H1 (cell line): ENCODE measurements around the gene NEU2. TPM values are rescaled to one million over a fixed set of nuclear protein-coding genes. Genes with fewer than 3 reads are reported as not detected.

Experiments
- KDM5A ChIP-seq: fragments of 200-600 bp; IDR thresholded peaks from 2 replicates; pipeline ENCODE4 v1.7.1; 2012; ENCODE audit warnings: mild to moderate bottlenecking, low read length, inconsistent platforms, mixed read lengths
- POU5F1 ChIP-seq: IDR thresholded peaks from 2 replicates; pipeline ENCODE4 v1.6.1; 2011; ENCODE audit warnings: low read depth, mild to moderate bottlenecking, low read length, moderate library complexity
- polyA plus RNA-seq, 7 experiments: library from polyadenylated mRNA; depleted of rRNA in 3 of 7; stranded (reverse) in 5 of 7; unstranded in 2 of 7; fragments of >200 nt in 5 of 7; fragments of 200-250 nt in 2 of 7; gene quantifications; 1 replicate in 5 of 7; 2 replicates in 1 of 7; 4 replicates in 1 of 7; pipeline versions ENCODE4 v1.2.1 to v1.2.3, GENCODE V29; 2011 to 2013; ENCODE audit warnings: missing spikeins in 2 of 7, mixed read lengths in 2 of 7
- total RNA-seq: library from RNA; stranded (reverse); fragmentation: NEBNext Ultra II Directional; extraction: Animal tissue kit (Norgen Biotek cat#: 25700); gene quantifications from 2 replicates; pipeline ENCODE4 v1.2.1, GENCODE V29; 2021
- TF ChIP-seq, protein P1 (sequence below): fragments of 300-600 bp; sonication (generic); IDR thresholded peaks from 2 replicates; pipeline ENCODE4 v1.7.1; 2012; ENCODE audit warnings: low read length, moderate library complexity, mild to moderate bottlenecking, inconsistent platforms; ENCODE audit not compliant: insufficient replicate concordance
- TF ChIP-seq, protein P2 (sequence below): IDR thresholded peaks from 2 replicates; pipeline ENCODE4 v1.6.1; 2011; ENCODE audit warnings: low read depth, mild to moderate bottlenecking, low read length; ENCODE audit not compliant: insufficient read depth

The NEU2 gene
- total and polyA plus RNA-seq, 2 of the 8 experiments (the other 6 are each of a cell fraction or from before 2014, with no cell fraction given): 0.12 TPM; not detected in 1

GRCh38 chr2:233017947-233018346 lies 14.5 kb upstream of the NEU2 start (continued):
- TF ChIP-seq, protein P1, sequence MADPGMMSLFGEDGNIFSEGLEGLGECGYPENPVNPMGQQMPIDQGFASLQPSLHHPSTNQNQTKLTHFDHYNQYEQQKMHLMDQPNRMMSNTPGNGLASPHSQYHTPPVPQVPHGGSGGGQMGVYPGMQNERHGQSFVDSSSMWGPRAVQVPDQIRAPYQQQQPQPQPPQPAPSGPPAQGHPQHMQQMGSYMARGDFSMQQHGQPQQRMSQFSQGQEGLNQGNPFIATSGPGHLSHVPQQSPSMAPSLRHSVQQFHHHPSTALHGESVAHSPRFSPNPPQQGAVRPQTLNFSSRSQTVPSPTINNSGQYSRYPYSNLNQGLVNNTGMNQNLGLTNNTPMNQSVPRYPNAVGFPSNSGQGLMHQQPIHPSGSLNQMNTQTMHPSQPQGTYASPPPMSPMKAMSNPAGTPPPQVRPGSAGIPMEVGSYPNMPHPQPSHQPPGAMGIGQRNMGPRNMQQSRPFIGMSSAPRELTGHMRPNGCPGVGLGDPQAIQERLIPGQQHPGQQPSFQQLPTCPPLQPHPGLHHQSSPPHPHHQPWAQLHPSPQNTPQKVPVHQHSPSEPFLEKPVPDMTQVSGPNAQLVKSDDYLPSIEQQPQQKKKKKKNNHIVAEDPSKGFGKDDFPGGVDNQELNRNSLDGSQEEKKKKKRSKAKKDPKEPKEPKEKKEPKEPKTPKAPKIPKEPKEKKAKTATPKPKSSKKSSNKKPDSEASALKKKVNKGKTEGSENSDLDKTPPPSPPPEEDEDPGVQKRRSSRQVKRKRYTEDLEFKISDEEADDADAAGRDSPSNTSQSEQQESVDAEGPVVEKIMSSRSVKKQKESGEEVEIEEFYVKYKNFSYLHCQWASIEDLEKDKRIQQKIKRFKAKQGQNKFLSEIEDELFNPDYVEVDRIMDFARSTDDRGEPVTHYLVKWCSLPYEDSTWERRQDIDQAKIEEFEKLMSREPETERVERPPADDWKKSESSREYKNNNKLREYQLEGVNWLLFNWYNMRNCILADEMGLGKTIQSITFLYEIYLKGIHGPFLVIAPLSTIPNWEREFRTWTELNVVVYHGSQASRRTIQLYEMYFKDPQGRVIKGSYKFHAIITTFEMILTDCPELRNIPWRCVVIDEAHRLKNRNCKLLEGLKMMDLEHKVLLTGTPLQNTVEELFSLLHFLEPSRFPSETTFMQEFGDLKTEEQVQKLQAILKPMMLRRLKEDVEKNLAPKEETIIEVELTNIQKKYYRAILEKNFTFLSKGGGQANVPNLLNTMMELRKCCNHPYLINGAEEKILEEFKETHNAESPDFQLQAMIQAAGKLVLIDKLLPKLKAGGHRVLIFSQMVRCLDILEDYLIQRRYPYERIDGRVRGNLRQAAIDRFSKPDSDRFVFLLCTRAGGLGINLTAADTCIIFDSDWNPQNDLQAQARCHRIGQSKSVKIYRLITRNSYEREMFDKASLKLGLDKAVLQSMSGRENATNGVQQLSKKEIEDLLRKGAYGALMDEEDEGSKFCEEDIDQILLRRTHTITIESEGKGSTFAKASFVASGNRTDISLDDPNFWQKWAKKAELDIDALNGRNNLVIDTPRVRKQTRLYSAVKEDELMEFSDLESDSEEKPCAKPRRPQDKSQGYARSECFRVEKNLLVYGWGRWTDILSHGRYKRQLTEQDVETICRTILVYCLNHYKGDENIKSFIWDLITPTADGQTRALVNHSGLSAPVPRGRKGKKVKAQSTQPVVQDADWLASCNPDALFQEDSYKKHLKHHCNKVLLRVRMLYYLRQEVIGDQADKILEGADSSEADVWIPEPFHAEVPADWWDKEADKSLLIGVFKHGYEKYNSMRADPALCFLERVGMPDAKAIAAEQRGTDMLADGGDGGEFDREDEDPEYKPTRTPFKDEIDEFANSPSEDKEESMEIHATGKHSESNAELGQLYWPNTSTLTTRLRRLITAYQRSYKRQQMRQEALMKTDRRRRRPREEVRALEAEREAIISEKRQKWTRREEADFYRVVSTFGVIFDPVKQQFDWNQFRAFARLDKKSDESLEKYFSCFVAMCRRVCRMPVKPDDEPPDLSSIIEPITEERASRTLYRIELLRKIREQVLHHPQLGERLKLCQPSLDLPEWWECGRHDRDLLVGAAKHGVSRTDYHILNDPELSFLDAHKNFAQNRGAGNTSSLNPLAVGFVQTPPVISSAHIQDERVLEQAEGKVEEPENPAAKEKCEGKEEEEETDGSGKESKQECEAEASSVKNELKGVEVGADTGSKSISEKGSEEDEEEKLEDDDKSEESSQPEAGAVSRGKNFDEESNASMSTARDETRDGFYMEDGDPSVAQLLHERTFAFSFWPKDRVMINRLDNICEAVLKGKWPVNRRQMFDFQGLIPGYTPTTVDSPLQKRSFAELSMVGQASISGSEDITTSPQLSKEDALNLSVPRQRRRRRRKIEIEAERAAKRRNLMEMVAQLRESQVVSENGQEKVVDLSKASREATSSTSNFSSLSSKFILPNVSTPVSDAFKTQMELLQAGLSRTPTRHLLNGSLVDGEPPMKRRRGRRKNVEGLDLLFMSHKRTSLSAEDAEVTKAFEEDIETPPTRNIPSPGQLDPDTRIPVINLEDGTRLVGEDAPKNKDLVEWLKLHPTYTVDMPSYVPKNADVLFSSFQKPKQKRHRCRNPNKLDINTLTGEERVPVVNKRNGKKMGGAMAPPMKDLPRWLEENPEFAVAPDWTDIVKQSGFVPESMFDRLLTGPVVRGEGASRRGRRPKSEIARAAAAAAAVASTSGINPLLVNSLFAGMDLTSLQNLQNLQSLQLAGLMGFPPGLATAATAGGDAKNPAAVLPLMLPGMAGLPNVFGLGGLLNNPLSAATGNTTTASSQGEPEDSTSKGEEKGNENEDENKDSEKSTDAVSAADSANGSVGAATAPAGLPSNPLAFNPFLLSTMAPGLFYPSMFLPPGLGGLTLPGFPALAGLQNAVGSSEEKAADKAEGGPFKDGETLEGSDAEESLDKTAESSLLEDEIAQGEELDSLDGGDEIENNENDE: no peak
- TF ChIP-seq KDM5A (no peak), POU5F1 (no peak)
- TF ChIP-seq, protein P2, sequence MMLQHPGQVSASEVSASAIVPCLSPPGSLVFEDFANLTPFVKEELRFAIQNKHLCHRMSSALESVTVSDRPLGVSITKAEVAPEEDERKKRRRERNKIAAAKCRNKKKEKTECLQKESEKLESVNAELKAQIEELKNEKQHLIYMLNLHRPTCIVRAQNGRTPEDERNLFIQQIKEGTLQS: no peak
